Nephron (organoid): ENCODE measurements around the gene PLIN5.

Source experiments
- H3K27ac Mint-ChIP-seq, 3 experiments: 2 replicates each; pipeline ENCODE4 v1.8.0; 2020; ENCODE audit warnings: mixed read lengths in 3 of 3, mild to moderate bottlenecking in 2 of 3, moderate library complexity in 1 of 3
- H3K27me3 Mint-ChIP-seq: 2 replicates; pipeline ENCODE4 v1.8.0; 2021; ENCODE audit warnings: low read depth, mild to moderate bottlenecking, moderate library complexity, mixed read lengths
- H3K36me3 Mint-ChIP-seq: 2 replicates; pipeline ENCODE4 v1.8.0; 2020; ENCODE audit warnings: low read depth, mixed read lengths
- H3K4me1 Mint-ChIP-seq: 2 replicates; pipeline ENCODE4 v1.8.0; 2020; ENCODE audit warnings: mixed read lengths
- H3K4me3 Mint-ChIP-seq, 3 experiments: 2 replicates each; pipeline ENCODE4 v1.8.0; 2020; ENCODE audit warnings: mild to moderate bottlenecking in 3 of 3, mixed read lengths in 3 of 3, moderate library complexity in 2 of 3
- H3K9me3 Mint-ChIP-seq: 2 replicates; pipeline ENCODE4 v1.8.0; 2020; ENCODE audit warnings: mixed read lengths
- TF ChIP-seq, protein P1 (sequence below), 3 experiments: fragments of 200-600 bp; sonication (generic); IDR thresholded peaks; one replicate each; pipeline ENCODE4 v1.5.0; 2021; ENCODE audit warnings: antibody characterized with exemption in 3 of 3; ENCODE audit not compliant: unreplicated experiment in 3 of 3

The PLIN5 gene

DNA sequence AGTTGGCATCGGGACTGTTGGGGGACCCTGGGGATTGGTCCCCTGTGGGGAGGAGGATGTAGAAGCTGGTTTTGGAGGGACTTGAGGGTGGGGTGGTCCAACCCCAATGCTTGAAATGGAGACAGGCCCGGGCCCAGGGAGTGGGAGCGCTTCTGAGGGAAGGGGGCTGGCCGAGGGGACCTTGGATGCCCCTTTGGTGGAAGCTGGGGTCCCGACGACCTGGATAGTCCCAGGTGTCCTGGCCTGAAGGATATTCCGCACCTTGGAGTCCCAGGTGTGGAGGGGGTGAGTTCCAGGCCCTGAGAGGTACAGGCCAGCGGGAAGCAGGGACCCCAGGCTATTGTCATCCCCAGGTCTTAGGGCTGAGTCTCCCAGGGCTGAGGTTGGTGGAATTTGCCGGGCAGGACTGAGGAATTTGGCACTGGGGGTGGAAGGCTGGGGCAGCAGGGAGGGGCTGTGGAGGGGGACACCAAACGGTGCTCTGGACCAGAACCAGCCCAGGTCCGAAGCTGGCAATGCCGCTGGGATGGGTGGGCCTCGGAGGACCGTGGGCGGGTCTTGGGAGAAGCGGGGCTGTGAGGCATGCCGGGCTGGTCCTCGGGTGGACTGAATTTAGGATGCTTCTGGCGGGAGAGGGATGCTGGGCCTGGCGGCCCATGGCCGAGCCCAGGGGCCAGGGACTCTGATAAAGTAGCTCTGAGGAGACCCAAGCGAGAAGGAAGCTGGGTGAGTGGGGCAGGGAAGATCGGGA lies 61.1 kb downstream of the PLIN5 start:
- H3K27ac Mint-ChIP-seq = peak overlapping the region; percentile 81 to 91 (median 84)
- TF ChIP-seq, protein P1, sequence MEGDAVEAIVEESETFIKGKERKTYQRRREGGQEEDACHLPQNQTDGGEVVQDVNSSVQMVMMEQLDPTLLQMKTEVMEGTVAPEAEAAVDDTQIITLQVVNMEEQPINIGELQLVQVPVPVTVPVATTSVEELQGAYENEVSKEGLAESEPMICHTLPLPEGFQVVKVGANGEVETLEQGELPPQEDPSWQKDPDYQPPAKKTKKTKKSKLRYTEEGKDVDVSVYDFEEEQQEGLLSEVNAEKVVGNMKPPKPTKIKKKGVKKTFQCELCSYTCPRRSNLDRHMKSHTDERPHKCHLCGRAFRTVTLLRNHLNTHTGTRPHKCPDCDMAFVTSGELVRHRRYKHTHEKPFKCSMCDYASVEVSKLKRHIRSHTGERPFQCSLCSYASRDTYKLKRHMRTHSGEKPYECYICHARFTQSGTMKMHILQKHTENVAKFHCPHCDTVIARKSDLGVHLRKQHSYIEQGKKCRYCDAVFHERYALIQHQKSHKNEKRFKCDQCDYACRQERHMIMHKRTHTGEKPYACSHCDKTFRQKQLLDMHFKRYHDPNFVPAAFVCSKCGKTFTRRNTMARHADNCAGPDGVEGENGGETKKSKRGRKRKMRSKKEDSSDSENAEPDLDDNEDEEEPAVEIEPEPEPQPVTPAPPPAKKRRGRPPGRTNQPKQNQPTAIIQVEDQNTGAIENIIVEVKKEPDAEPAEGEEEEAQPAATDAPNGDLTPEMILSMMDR (IDR thresholded peaks at IDR 0.05; ENCODE audit: unreplicated experiment in 3 of 3) = no peak
- H3K36me3 Mint-ChIP-seq = peaks cover 19% of the 10 kb centered on the region
- H3K27me3 Mint-ChIP-seq = no peaks in the 10 kb centered on the region
- peaks cover 8% of the 10 kb centered on the region for H3K4me1 Mint-ChIP-seq
- no peaks in the 10 kb centered on the region for H3K9me3 Mint-ChIP-seq
- peak overlapping the region; percentile 88 to 90 (median 90) for H3K4me3 Mint-ChIP-seq

DNA sequence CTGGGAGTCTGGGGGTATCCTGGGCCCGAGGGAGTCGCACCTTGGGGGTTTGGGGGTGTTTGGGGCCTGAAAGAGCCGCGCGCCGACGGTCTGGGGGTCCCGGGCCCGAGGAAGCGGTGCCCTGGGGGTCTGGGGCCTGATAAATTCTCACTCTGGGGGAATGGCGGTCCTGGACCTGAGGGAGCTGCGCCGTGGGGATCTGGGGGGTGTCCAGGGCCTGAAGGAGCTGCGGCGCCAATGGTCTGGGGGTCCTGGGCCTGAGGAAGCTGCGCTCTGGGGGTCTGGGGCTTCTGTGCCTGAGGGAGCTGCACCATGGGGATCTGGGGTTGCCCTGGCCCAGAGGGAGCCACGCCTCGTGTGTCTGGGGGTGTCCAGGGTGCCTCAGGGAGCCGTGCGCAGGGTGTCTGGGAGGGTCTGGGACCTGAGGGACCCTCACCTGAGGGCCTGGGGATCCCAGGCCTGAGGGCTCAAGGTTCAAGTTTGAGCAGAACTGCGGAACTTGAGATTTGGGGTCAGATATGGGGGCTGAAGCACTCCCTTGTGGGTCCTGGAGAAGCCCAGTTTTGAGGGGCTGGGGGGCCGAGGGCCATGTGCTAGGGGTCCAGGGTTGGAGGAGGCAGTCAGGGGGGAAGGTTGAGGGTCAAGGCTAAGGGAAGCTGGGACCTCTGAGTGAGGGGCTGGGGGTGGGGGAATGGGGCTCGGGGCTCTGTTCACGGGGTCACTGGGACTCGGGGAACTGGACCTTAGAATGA lies 61.8 kb downstream of the PLIN5 start:
- Mint-ChIP-seq H3K36me3 (peaks cover 19% of the 10 kb centered on the region), H3K27me3 (no peaks in the 10 kb centered on the region), H3K4me3 (peak overlapping the region; percentile 88 to 90 (median 90)), H3K9me3 (no peaks in the 10 kb centered on the region), H3K4me1 (peaks cover 8% of the 10 kb centered on the region), H3K27ac (peak overlapping the region; percentile 22 to 91 (median 22))
- TF ChIP-seq, protein P1 (IDR thresholded peaks at IDR 0.05; ENCODE audit: unreplicated experiment in 3 of 3) = no peak
